Kidney (tissue), 14 donors: Measurements from ENCODE around the gene PRELP. TPM values are rescaled to one million over a fixed set of nuclear protein-coding genes. Genes with fewer than 3 reads are reported as not detected.

ENCODE experiments used
- DNase-seq, 5 donors: peaks; one replicate each; pipeline ENCODE4 v3.0.0-alpha.2; 2013 to 2020
- FAIRE-seq: peaks from 2 replicates; lab custom pipeline; 2012; peaks lifted over from hg19 to GRCh38; lab: Jason Lieb, UNC
- H3K27ac ChIP-seq, 2 donors: one replicate each; pipeline ENCODE4 v1.7.0; 2013; ENCODE audit warnings: low read depth in 2 of 2, low read length in 2 of 2, inconsistent platforms in 1 of 2
- H3K27me3 ChIP-seq: one replicate; pipeline ENCODE4 v1.7.1; 2013; ENCODE audit warnings: low read length, inconsistent platforms; ENCODE audit not compliant: control insufficient read depth, insufficient read depth
- H3K36me3 ChIP-seq, 3 donors: one replicate each; pipeline versions ENCODE4 v1.7.0 to v1.7.1; 2013; ENCODE audit warnings: low read length in 3 of 3, control low read depth in 1 of 3, inconsistent platforms in 1 of 3; ENCODE audit not compliant: insufficient read depth in 3 of 3, control insufficient read depth in 2 of 3
- H3K4me1 ChIP-seq, 3 donors: one replicate each; pipeline versions ENCODE4 v1.7.0 to v1.7.1; 2013; ENCODE audit warnings: low read length in 3 of 3, inconsistent platforms in 1 of 3, low read depth in 1 of 3; ENCODE audit not compliant: control insufficient read depth in 2 of 3, insufficient read depth in 2 of 3
- H3K4me3 ChIP-seq, 3 donors: one replicate each; pipeline versions ENCODE4 v1.7.0 to v1.8.1; 2013; ENCODE audit warnings: low read length in 3 of 3, control low read depth in 1 of 3, inconsistent platforms in 1 of 3
- H3K9ac ChIP-seq, 3 donors: one replicate each; pipeline versions ENCODE4 v1.7.0 to v1.7.1; 2013; ENCODE audit warnings: low read length in 3 of 3, control low read depth in 1 of 3, inconsistent platforms in 1 of 3
- H3K9me3 ChIP-seq, 3 donors: one replicate each; pipeline versions ENCODE4 v1.7.0 to v1.7.1; 2013; ENCODE audit warnings: low read length in 3 of 3, control low read depth in 1 of 3, inconsistent platforms in 1 of 3; ENCODE audit not compliant: control insufficient read depth in 2 of 3, insufficient read depth in 1 of 3
- CTCF ChIP-seq: IDR thresholded peaks from 3 replicates; pipeline ENCODE4 v1.5.1; 2012; ENCODE audit warnings: mild to moderate bottlenecking, moderate library complexity, borderline replicate concordance; ENCODE audit not compliant: insufficient read depth; ENCODE audit errors: extremely low read depth
- intact Hi-C: fragments of 100-400 bp; cut with DNase I; formaldehyde crosslinking; loops from one replicate; pipeline ENCODE4 v1.11.1; 2022
- polyA plus RNA-seq: library from polyadenylated mRNA; stranded (reverse); fragments of 350-450 nt; fragmentation: Illumina TruSeq; extraction: RNeasy Lipid Tissue Mini Kit (QIAGEN cat#74804); gene quantifications from one replicate; pipeline ENCODE4 v1.2.3, GENCODE V29; 2014; ENCODE audit warnings: low read depth, low replicate concordance; ENCODE audit not compliant: insufficient read depth
- total RNA-seq: library from RNA; stranded (reverse); fragmentation: NEBNext Ultra II Directional; extraction: Animal tissue kit (Norgen Biotek cat#: 25700); gene quantifications from one replicate; pipeline ENCODE4 v1.2.1, GENCODE V29; 2021
- donor health status: control.
- donor health status: control.
- donor health status: control.
- donor health status: control.
- donor health status: control.
- donor health status: DM: yes; HTN: yes; CAD: no.
- donor health status: Normal renal cell carcinoma (clear cell type).

Gene PRELP
- total and polyA plus RNA-seq, 2 donors from 2014 or later, result 9.5 to 24.5 TPM

GRCh38 chr1:203492082-203492747 lies 16.6 kb downstream of the PRELP start:
- H3K9me3 ChIP-seq, result no peaks in the 10 kb centered on the region
- peak in 1 of 5 donors; percentile 50 for DNase-seq
- no peaks in the 10 kb centered on the region for H3K36me3 ChIP-seq
- intact Hi-C loops, result loop anchor here (10.0 kb wide), 1 partner anchor 217 kb away; no protein-coding TSS in a partner anchor
- no peak for TF ChIP-seq CTCF
- H3K27me3 ChIP-seq, result no peaks in the 10 kb centered on the region
- FAIRE-seq, result no peak
- no peak overlapping the region for H3K4me3 ChIP-seq
- no peak overlapping the region for H3K27ac ChIP-seq
- H3K9ac ChIP-seq, result no peak overlapping the region
- H3K4me1 ChIP-seq, result peaks cover 0 to 6% (median 0%) of the 10 kb centered on the region in 3 donors

- no peaks in the 10 kb centered on the region for H3K9me3 ChIP-seq
- DNase-seq (no peak), FAIRE-seq (no peak)
- H3K4me3 ChIP-seq, result no peak overlapping the region
- H3K9ac ChIP-seq, result no peak overlapping the region
- intact Hi-C loops, result loop anchor here (10.0 kb wide), 1 partner anchor 218 kb away; no protein-coding TSS in a partner anchor
- H3K27ac ChIP-seq, result no peak overlapping the region
- no peaks in the 10 kb centered on the region for H3K27me3 ChIP-seq
- no peak for TF ChIP-seq CTCF
- H3K4me1 ChIP-seq, result peaks cover 0 to 3% (median 0%) of the 10 kb centered on the region in 3 donors
- no peaks in the 10 kb centered on the region for H3K36me3 ChIP-seq
Observed at GRCh38 chr1:203492748-203493130, 17.1 kb downstream of the PRELP start.

GRCh38 chr1:203493901-203494300 lies 18.3 kb downstream of the PRELP start, which contains the start of gene OPTC:
Gene OPTC, plus strand, starts transcription at chr1:203494153. Its CDS starts 1,853 bp downstream, at chr1:203496006.
- DNase-seq (no peak), FAIRE-seq (no peak)
- TF ChIP-seq CTCF, result no peak
- Histone ChIP-seq H3K9me3 (no peaks in the 10 kb centered on the region), H3K4me3 (no peak within 1 kb of the TSS), H3K36me3 (no peaks in the 10 kb centered on the region), H3K9ac (no peak within 1 kb of the TSS), H3K27ac (no peak within 1 kb of the TSS), H3K4me1 (no peaks in the 10 kb centered on the region), H3K27me3 (no peaks in the 10 kb centered on the region)
- intact Hi-C loops, result loop anchor here (10.0 kb wide), 1 partner anchor 219 kb away; no protein-coding TSS in a partner anchor
